ENCODE measurements around the gene DIPK1A. TPM values are rescaled to one million over a fixed set of nuclear protein-coding genes. Genes with fewer than 3 reads are reported as not detected.

Gene DIPK1A
- total RNA-seq, 1 donor from 2014 or later: 3.6 TPM

GRCh38 chr1:92940541-92940940 lies 20.7 kb downstream of the DIPK1A start:
- Histone ChIP-seq H3F3A (ENCODE audit: low read depth) (no peaks in the 10 kb centered on the region), H4K20me1 (ENCODE audit: low read depth) (no peaks in the 10 kb centered on the region), H3K79me2 (ENCODE audit: low read depth) (no peaks in the 10 kb centered on the region), H3K9ac (no peak overlapping the region), H3K4me2 (no peak overlapping the region), H3K27me3 (no peaks in the 10 kb centered on the region), H3K4me1 (peaks cover 3% of the 10 kb centered on the region), H3K27ac (no peak overlapping the region), H2AFZ (replicated peaks) (no peak overlapping the region), H3K4me3 (no peak overlapping the region), H3K9me3 (ENCODE audit: low read depth) (no peaks in the 10 kb centered on the region), H3K36me3 (no peaks in the 10 kb centered on the region)
- no peak overlapping the region for H3K4me3 Mint-ChIP-seq
- no peaks in the 10 kb centered on the region for H3K36me3 Mint-ChIP-seq
- no peak for DNase-seq (ENCODE audit: low spot score)
- no peaks in the 10 kb centered on the region for H3K27me3 Mint-ChIP-seq (ENCODE audit: insufficient read depth, low read depth)
- H3K27ac Mint-ChIP-seq: no peak overlapping the region
- no peaks in the 10 kb centered on the region for H3K4me1 Mint-ChIP-seq
- H3K9me3 Mint-ChIP-seq: no peaks in the 10 kb centered on the region
- no peak for TF ChIP-seq EZH2 (IDR thresholded peaks at IDR 0.05)
- no peak for TF ChIP-seq EZH2phosphoT487 (IDR thresholded peaks at IDR 0.05)
- TF ChIP-seq CTCF (IDR thresholded peaks at IDR 0.05): no peak

DNA sequence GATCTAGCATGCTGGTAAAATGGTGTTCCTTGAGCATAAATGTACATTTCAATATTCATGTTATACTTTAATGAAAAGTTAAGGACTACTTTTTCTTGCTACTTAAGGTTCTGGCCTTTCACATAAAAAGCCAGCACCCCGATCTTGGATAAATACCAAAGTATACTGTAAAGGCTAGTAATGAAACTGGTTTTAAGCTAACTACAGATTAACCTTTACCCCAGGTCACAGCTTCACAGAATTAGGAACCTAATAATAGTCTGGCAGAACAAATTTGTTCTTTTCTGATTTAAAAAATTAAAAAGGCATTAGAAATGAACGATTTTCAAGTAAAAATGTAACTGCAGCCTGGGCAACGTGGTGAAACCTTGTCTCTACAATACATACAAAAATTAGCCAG lies 23.5 kb downstream of the DIPK1A start:
- Mint-ChIP-seq H3K27me3 (ENCODE audit: insufficient read depth, low read depth) (no peaks in the 10 kb centered on the region), H3K4me3 (no peak overlapping the region), H3K36me3 (no peaks in the 10 kb centered on the region), H3K9me3 (no peaks in the 10 kb centered on the region), H3K4me1 (no peaks in the 10 kb centered on the region), H3K27ac (no peak overlapping the region)
- no peaks in the 10 kb centered on the region for H3K4me1 ChIP-seq
- no peaks in the 10 kb centered on the region for H4K20me1 ChIP-seq (ENCODE audit: low read depth)
- no peak for DNase-seq (ENCODE audit: low spot score)
- TF ChIP-seq CTCF (IDR thresholded peaks at IDR 0.05): no peak
- no peak for TF ChIP-seq EZH2 (IDR thresholded peaks at IDR 0.05)
- no peak for TF ChIP-seq EZH2phosphoT487 (IDR thresholded peaks at IDR 0.05)
- H3K9me3 ChIP-seq (ENCODE audit: low read depth): no peaks in the 10 kb centered on the region
- no peaks in the 10 kb centered on the region for H3K36me3 ChIP-seq
- H3K27me3 ChIP-seq: no peaks in the 10 kb centered on the region
- H3K79me2 ChIP-seq (ENCODE audit: low read depth): no peaks in the 10 kb centered on the region
- no peak overlapping the region for H3K9ac ChIP-seq
- H3F3A ChIP-seq (ENCODE audit: low read depth): no peaks in the 10 kb centered on the region
- no peak overlapping the region for H3K4me2 ChIP-seq
- no peak overlapping the region for H2AFZ ChIP-seq (replicated peaks)
- no peak overlapping the region for H3K4me3 ChIP-seq
- H3K27ac ChIP-seq: no peak overlapping the region

GRCh38 chr1:92936865-92937264 lies 24.4 kb downstream of the DIPK1A start:
- no peaks in the 10 kb centered on the region for H3K36me3 ChIP-seq
- H3K9me3 Mint-ChIP-seq: no peaks in the 10 kb centered on the region
- no peaks in the 10 kb centered on the region for H3K27me3 ChIP-seq
- no peaks in the 10 kb centered on the region for H3K27me3 Mint-ChIP-seq (ENCODE audit: insufficient read depth, low read depth)
- H3K9me3 ChIP-seq (ENCODE audit: low read depth): no peaks in the 10 kb centered on the region
- H4K20me1 ChIP-seq (ENCODE audit: low read depth): no peaks in the 10 kb centered on the region
- H3K4me3 Mint-ChIP-seq: no peak overlapping the region
- no peak overlapping the region for H3K27ac Mint-ChIP-seq
- no peak overlapping the region for H3K9ac ChIP-seq
- no peak overlapping the region for H2AFZ ChIP-seq (replicated peaks)
- H3K4me1 Mint-ChIP-seq: no peaks in the 10 kb centered on the region
- no peak overlapping the region for H3K4me3 ChIP-seq
- H3F3A ChIP-seq (ENCODE audit: low read depth): no peaks in the 10 kb centered on the region
- H3K79me2 ChIP-seq (ENCODE audit: low read depth): no peaks in the 10 kb centered on the region
- no peaks in the 10 kb centered on the region for H3K36me3 Mint-ChIP-seq
- DNase-seq (ENCODE audit: low spot score): no peak
- no peak overlapping the region for H3K27ac ChIP-seq
- no peak for TF ChIP-seq EZH2 (IDR thresholded peaks at IDR 0.05)
- no peak for TF ChIP-seq CTCF (IDR thresholded peaks at IDR 0.05)
- no peak for TF ChIP-seq EZH2phosphoT487 (IDR thresholded peaks at IDR 0.05)
- no peaks in the 10 kb centered on the region for H3K4me1 ChIP-seq
- no peak overlapping the region for H3K4me2 ChIP-seq

Measured in neural progenitor cell (in vitro differentiated cells).